Activated T-helper 2 cell treated with anti-CD3 and anti-CD28 coated beads, Interferon-gamma antibody, Interleukin-2, Interleukin-4, amounts not matched to agents 10 μg/mL and 5 μg/mL and 100 μg/mL, durations not matched to agents 14 hours and 24 hours and 36 hours (primary cell): ENCODE data around the gene MTOR. TPM values are rescaled to one million over a fixed set of nuclear protein-coding genes. Genes with fewer than 3 reads are reported as not detected.
"Not testable (repeated sequence)": the region's sequence is repeated elsewhere in the genome, so short reads cannot be mapped to it uniquely, and the experiment has no call there.

Experiments
- DNase-seq: peaks from one replicate; pipeline ENCODE4 v3.0.0; 2021; ENCODE audit warnings: low spot score
- H3K27ac Mint-ChIP-seq: one replicate; pipeline ENCODE4 v1.8.0; 2021; ENCODE audit warnings: mixed read lengths
- H3K27me3 Mint-ChIP-seq: one replicate; pipeline ENCODE4 v1.8.0; 2021; ENCODE audit warnings: low read depth, mixed read lengths
- H3K36me3 Mint-ChIP-seq: one replicate; pipeline ENCODE4 v1.8.0; 2021; ENCODE audit warnings: low read depth, mixed read lengths
- H3K4me1 Mint-ChIP-seq: one replicate; pipeline ENCODE4 v1.8.0; 2021; ENCODE audit warnings: low read depth, mixed read lengths
- H3K4me3 Mint-ChIP-seq: one replicate; pipeline ENCODE4 v1.8.0; 2021; ENCODE audit warnings: low read depth, mild to moderate bottlenecking, moderate library complexity, mixed read lengths
- H3K9me3 Mint-ChIP-seq: one replicate; pipeline ENCODE4 v1.8.0; 2021; ENCODE audit warnings: mixed read lengths
- intact Hi-C: fragments of 100-400 bp; cut with micrococcal nuclease; formaldehyde crosslinking; loops from one replicate; pipeline ENCODE4 v1.15.1; 2023
- total RNA-seq: library from RNA; stranded (reverse); gene quantifications from 2 replicates; pipeline ENCODE4 v1.2.3, GENCODE V29; 2022

The MTOR gene
- total RNA-seq, 1 donor from 2014 or later = 44.5 TPM

DNA sequence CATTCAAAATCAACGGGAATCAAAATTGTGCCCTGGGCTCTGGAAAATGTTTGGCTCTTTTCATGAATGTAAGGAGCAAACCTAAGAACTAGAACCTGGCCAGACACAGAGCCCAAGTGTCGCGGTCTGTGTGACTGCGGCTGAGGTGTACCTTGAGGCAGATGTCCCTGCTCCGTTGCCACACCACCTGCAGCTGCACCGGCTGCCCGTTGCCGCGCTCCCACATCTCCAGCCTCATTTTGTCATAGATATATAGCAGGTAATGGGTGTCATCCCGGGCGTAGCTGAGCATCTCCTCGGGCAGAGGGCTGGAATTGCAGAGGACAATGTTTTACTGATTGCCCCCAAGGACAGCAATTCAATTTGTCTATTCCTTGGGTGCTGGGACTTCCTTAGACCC, 181.4 kb downstream of the MTOR start:
- H3K36me3 Mint-ChIP-seq = peaks cover 63% of the 10 kb centered on the region
- no peak for DNase-seq
- H3K27ac Mint-ChIP-seq = no peak overlapping the region
- H3K9me3 Mint-ChIP-seq = no peaks in the 10 kb centered on the region
- no peaks in the 10 kb centered on the region for H3K4me1 Mint-ChIP-seq
- no peak overlapping the region for H3K4me3 Mint-ChIP-seq
- intact Hi-C loops = no loop called here
- no peaks in the 10 kb centered on the region for H3K27me3 Mint-ChIP-seq

DNA sequence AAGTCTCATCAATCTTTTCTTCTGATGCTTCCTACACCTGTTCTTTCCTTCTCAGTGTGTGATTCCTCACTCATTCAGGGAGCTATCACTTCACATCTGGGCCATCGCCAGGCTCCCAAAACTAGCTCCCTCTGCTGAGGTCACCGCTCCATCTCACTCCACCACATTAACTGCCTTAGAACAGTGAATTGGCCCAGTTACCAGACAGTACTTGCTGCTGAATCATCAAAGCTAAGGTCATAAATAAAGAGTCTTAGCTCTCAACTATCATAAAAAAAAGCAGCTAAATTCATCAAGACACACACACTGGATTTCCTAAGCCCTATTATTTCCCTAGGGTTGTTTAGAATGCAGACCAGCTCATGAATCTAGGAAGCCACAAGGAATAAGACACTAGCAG, 183.7 kb downstream of the MTOR start:
- intact Hi-C loops = no loop called here
- Mint-ChIP-seq H3K9me3 (no peaks in the 10 kb centered on the region), H3K27me3 (no peaks in the 10 kb centered on the region), H3K27ac (no peak overlapping the region), H3K36me3 (peaks cover 71% of the 10 kb centered on the region), H3K4me1 (no peaks in the 10 kb centered on the region), H3K4me3 (no peak overlapping the region)
- no peak for DNase-seq

DNA sequence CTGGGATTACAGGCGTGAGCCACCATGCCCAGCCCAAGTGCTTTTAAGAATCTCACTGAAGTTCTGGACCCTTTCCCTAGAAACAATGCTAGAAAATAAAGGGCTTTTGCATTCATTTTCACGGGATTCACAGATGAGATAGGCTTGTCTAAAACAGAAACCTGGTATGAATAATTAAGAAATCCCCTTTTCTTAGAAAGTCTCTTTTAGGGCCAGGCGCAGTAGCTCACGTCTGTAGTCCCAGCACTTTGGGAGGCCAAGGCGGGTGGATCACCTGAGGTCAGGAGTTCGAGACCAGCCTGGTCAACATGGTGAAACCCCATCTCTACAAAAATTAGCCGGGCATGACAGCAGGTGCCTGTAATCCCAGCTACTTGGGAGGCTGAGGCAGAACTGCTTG, 189.0 kb downstream of the MTOR start:
- H3K27me3 Mint-ChIP-seq, H3K9me3 Mint-ChIP-seq, H3K27ac Mint-ChIP-seq, DNase-seq, intact Hi-C loops, H3K4me3 Mint-ChIP-seq, H3K4me1 Mint-ChIP-seq: not testable (repeated sequence)
- H3K36me3 Mint-ChIP-seq = peaks cover 82% of the 10 kb centered on the region

DNA sequence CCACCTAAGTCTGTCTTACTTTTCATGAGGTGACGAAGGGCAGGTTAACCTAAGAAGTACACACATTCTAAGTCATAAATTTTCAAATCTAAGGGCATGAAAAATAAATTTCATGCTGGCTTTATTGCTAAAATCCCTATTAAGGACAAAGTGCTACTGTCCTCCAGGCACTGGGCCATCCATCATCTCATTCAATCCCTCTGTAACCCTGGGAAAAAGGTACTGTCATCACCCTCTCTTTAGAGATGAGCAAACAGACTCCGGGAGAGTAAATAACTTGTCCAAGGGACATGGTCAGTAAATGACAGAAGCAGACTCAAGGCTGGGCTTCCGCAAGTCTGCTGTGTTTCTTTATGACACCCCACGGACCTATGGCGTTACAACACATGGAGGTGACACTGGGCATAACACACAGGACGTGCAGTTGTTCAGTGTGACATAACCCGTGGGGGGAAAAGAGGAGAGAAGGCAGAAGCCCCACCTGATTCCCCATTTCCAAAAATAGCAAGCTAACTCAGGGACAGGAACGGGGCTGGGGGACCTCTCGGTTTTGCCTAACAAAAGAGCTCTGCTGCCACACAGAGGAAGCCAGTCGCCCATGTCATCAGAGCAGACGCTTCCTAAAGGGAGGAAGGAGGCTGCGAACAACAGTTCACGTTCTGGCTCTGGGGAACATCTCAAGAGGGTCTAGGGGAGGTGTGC, 190.0 kb downstream of the MTOR start:
- H3K27me3 Mint-ChIP-seq = no peaks in the 10 kb centered on the region
- H3K36me3 Mint-ChIP-seq = peaks cover 85% of the 10 kb centered on the region

DNA sequence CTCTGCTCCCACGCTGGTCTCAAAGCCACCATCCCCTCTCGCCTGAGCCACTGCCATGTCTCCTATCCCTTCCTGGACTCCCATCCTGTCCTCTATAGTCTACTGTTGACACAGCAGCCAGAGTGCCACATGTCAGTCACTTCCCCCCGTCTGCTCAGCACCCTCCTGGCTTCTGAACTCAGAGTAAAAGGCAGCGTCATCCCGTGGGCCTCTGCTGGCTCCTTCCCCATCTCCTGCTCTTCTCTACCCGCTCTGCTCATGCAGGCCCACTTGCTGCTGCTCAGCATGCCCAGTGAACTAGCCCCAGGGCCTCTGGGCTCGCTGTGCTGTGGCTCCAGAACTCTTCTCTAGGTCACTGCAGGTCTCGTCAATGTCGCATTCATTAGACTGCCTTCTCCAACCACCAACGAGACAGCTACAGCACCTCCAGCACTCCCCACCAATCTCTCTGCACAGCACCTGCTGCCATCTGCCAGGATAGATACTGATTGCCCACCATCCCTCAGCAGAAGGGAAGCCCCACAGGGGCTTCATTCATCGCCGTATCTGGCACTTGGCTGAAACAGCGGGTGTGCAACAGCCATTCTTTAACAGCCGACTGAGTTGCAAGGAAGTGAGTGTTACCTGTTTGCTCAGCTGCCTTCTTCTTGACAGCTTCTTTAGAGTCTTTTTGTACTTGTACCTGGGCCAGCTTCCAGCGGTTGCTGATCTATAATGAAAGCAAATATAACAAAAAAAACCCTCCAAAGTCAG, 190.7 kb downstream of the MTOR start:
- Mint-ChIP-seq H3K27me3 (no peaks in the 10 kb centered on the region), H3K36me3 (peaks cover 83% of the 10 kb centered on the region), H3K4me3 (no peak overlapping the region), H3K4me1 (peaks cover 2% of the 10 kb centered on the region), H3K27ac (no peak overlapping the region), H3K9me3 (no peaks in the 10 kb centered on the region)
- intact Hi-C loops = no loop called here
- DNase-seq = no peak

More for the DNA sequence above, 190.0 kb downstream of the MTOR start:
- no peaks in the 10 kb centered on the region for H3K9me3 Mint-ChIP-seq
- no peak overlapping the region for H3K4me3 Mint-ChIP-seq
- DNase-seq = no peak
- H3K27ac Mint-ChIP-seq = no peak overlapping the region
- intact Hi-C loops = no loop called here
- peaks cover 2% of the 10 kb centered on the region for H3K4me1 Mint-ChIP-seq

DNA sequence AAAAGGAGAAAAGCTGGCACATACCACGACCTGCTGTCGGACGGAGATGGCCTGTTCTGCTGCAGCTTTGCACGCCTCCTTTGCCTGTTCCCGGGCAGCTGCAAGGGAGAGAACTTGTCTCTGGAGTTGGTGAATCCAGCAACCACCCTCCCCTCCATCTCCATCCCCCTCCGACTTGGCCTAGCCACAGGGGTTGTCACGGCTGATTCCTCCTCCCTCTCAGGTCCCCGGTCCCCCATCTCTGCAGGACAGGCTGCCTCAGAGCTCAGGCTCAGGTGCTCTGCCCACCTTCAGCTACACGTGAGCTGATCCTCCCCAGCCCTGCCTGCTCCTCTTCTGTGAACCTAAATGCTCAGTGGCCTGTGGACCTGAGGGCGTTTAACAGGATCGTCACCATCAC, 191.5 kb downstream of the MTOR start:
- H3K36me3 Mint-ChIP-seq = peaks cover 80% of the 10 kb centered on the region
- no peak overlapping the region for H3K27ac Mint-ChIP-seq
- H3K27me3 Mint-ChIP-seq = no peaks in the 10 kb centered on the region
- H3K4me3 Mint-ChIP-seq = no peak overlapping the region
- H3K9me3 Mint-ChIP-seq = no peaks in the 10 kb centered on the region
- DNase-seq = no peak
- intact Hi-C loops = no loop called here
- H3K4me1 Mint-ChIP-seq = peaks cover 2% of the 10 kb centered on the region

DNA sequence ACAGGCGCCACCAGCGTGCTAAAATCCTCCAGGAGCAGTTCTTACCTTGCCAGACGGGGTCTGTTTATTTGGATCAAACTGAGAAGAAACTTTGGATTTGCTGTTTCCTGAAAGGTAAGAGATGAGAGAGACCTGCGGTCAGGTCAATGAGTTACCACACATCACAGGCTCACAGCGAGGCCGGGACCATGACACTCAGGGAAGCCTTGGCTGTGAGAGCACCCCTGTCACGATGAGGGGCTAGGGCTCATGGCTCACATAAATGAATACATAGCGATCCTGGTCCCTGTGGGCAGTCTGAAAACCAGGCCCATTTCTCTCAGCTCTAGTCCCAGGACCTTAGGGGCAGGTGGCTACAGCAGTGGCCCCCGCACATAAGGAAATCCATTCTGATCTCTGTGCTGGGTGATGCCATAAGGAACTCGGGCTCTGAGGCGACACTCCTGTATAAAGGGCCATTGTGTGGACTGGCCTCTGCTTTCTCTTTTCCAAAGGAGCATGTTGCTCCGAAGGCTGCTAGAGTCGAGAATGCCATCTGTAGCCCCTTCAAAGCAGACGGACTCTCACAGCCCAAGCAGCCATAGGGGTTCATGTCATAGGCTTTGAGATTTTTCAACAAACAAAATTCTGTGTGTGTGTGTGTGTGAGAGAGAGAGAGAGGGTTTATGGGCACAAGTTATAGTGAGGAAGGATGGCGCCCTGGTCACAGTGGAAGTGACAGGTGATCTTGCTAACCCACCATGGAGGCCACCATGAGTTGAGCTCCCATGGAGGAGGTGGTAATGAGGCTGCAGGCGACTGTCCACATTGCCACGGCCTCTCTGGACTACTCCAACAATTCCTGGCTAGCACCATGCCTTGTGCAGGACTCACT, 193.5 kb downstream of the MTOR start:
- Mint-ChIP-seq H3K4me1 (peaks cover 2% of the 10 kb centered on the region), H3K9me3 (no peaks in the 10 kb centered on the region), H3K36me3 (peaks cover 76% of the 10 kb centered on the region), H3K4me3 (no peak overlapping the region), H3K27me3 (no peaks in the 10 kb centered on the region), H3K27ac (no peak overlapping the region)
- DNase-seq = no peak
- intact Hi-C loops = loop anchor here (10.0 kb wide), 1 partner anchor 54 kb away; the partner anchor contains the start of gene TARDBP

DNA sequence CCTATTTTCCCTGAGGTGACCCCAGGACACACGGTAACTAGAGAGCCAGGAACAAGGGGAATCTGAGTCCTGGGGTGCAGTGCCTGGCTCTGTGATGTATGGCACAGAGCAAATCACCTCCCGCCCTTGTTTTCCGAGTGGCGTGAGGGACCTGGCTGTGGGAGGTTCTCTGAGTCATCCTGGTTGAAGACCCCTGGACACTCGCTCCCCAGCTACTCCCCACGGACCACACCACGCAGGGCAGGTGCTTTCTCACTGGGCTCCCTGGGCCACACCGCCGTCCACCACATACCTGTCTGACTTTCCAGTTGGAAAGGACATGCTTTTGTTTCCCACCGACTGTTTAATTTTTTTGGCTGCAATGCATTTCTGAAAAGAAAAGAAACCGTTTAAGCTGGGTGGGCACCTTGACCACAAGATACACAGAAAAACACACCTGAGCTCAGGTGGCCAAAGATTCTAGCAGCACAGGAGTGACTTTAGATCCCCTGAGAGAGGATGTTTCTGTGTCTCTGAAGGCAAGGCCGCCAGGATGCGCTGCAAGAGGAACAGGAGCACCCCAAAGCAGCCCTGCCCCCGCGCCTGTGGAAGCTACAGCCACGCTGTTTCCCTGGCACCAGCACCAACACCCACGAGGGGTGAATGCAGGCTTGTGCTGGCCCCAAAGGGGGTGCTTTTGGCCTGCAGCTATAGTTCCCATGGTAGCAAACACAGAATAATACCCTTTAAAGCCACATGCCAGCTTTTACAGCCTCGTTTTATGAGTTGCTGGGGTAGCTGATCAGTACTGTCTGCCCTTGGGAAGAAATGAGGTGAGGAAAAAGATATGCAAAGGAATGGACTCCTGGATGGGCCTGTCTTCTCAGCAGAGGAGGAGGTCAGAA, 194.4 kb downstream of the MTOR start:
- no peak overlapping the region for H3K4me3 Mint-ChIP-seq
- H3K4me1 Mint-ChIP-seq = peaks cover 7% of the 10 kb centered on the region
- peaks cover 83% of the 10 kb centered on the region for H3K36me3 Mint-ChIP-seq
- no peaks in the 10 kb centered on the region for H3K9me3 Mint-ChIP-seq
- intact Hi-C loops = loop anchor here (10.0 kb wide), 1 partner anchor 53 kb away; the partner anchor contains the start of gene TARDBP
- H3K27me3 Mint-ChIP-seq = no peaks in the 10 kb centered on the region
- H3K27ac Mint-ChIP-seq = no peak overlapping the region
- no peak for DNase-seq

DNA sequence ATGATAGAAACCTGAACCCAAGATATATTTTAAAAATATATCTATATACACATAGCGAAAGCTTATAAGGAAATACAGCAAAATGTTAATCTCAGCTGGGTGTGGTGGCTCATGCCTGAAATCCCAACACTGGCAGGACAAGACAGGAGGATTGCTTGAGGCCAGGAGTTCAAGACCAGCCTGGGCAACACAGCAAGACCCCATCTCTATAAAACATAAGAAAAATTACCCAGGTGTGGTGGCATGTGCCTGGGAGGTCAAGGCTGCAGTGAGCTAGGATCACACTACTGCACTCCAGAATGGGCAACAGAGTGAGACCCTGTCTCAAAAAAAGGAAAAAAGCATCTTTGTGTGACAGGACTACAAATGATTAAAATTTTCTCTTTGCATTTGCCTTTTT, 196.6 kb downstream of the MTOR start:
- DNase-seq = no peak
- H3K9me3 Mint-ChIP-seq = no peaks in the 10 kb centered on the region
- H3K4me1 Mint-ChIP-seq = peaks cover 21% of the 10 kb centered on the region
- no peaks in the 10 kb centered on the region for H3K27me3 Mint-ChIP-seq
- intact Hi-C loops = loop anchor here (10.0 kb wide), 1 partner anchor 51 kb away; the partner anchor contains the start of gene TARDBP
- peaks cover 73% of the 10 kb centered on the region for H3K36me3 Mint-ChIP-seq
- H3K27ac Mint-ChIP-seq = no peak overlapping the region
- no peak overlapping the region for H3K4me3 Mint-ChIP-seq

DNA sequence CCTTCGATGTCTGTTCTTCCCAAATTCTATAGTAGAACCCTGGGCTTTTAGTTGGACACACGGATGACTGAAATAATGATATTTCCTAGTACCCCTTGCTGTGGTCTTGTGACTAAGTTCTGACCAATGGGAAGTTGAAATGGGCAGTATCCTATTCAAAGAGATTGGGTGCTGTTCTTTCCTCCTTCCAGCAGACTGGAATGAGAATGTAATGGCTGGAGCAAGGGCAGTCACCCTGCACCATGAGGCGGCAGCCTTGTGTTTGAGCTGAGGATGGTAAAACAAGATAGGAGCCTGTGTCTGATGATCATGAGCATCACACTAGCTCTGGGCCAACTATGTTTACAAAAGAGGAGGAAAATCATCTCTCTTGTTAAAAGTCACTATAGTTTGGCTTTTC, 197.4 kb downstream of the MTOR start:
- no peak for DNase-seq
- no peaks in the 10 kb centered on the region for H3K27me3 Mint-ChIP-seq
- H3K4me3 Mint-ChIP-seq = no peak overlapping the region
- peaks cover 69% of the 10 kb centered on the region for H3K36me3 Mint-ChIP-seq
- H3K27ac Mint-ChIP-seq = no peak overlapping the region
- peaks cover 25% of the 10 kb centered on the region for H3K4me1 Mint-ChIP-seq
- no peaks in the 10 kb centered on the region for H3K9me3 Mint-ChIP-seq
- intact Hi-C loops = loop anchor here (5.0 to 10.0 kb wide), 2 partner anchors 50 to 197 kb away; partner anchors contain the start of genes MTOR and TARDBP

DNA sequence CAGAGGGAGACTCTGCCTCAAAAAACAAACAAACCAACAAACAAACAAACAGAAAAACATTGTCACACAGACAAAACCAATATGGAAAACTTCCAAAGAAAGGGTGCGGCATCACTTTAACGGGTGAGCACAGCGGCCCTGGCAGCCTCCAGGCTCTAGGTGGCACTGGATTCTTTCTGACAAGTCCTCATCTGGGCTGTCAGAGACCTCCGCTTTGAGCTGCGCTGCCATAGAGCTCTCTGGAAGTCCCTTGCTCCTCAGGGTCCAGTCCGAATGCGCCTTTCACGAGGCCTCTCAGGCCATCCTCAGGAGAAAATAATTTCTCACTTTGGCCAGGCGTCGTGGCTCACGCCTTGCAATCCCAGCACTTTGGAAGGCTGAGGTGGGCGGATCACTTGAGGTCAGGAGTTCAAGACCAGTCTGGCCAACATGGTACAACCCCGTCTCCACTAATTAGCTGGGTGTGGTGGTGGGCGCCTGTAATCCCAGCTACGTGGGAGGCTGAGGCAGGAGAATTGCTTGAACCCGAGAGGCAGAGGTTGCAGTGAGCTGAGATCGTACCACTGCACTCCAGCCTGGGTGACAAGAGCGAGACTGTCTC, 198.3 kb downstream of the MTOR start:
- intact Hi-C loops = loop anchor here (5.0 to 10.0 kb wide), 2 partner anchors 49 to 198 kb away; partner anchors contain the start of genes MTOR and TARDBP
- Mint-ChIP-seq H3K4me1 (peaks cover 23% of the 10 kb centered on the region), H3K36me3 (peaks cover 62% of the 10 kb centered on the region)
- H3K27me3 Mint-ChIP-seq, DNase-seq, H3K9me3 Mint-ChIP-seq, H3K27ac Mint-ChIP-seq, H3K4me3 Mint-ChIP-seq: not testable (repeated sequence)
